ENCODE data around the gene MORF4L2.

The MORF4L2 gene

DNA sequence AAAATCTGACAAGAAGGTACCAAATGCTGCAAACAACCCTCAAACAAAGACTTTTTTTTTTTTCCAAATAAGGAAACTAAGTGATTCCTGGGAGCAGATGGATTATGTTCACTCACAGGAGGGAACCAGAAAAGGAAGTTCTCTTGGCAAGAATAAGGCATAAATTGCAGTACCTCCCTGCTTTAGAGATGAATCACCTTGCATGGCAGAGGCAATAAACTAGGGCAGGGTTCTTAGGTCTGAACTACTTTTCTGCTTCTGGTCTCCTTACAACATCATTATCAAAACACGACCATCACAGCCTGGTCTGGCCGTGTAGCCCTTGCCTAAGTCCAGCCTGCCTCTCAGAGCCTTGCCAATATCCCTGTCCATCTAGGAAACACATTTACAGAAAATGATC, 30.5 kb upstream of the MORF4L2 start:
- Histone ChIP-seq H3K27me3 (ENCODE audit: control insufficient read depth in 1 of 2, insufficient read depth in 2 of 2, low read length in 2 of 2) (no peaks in the 10 kb centered on the region), H3K36me3 (ENCODE audit: insufficient read depth, low read length) (no peaks in the 10 kb centered on the region), H3K4me1 (ENCODE audit: insufficient read depth, low read length) (no peaks in the 10 kb centered on the region), H3K9me3 (ENCODE audit: low read length) (no peaks in the 10 kb centered on the region), H3K9ac (ENCODE audit: low read length) (no peak overlapping the region), H3K27ac (ENCODE audit: low read depth, low read length) (no peak overlapping the region), H3K4me3 (ENCODE audit: low read depth in 1 of 2, low read length in 2 of 2) (no peak overlapping the region)

GRCh38 chrX:103710609-103711008, 24.1 kb upstream of the MORF4L2 start, which contains the start of gene TMEM31:
TSS of gene TMEM31 (plus strand) at chrX:103710909. CDS start at chrX:103712259, 1,350 bp downstream.
- no peak within 1 kb of the TSS for H3K4me3 ChIP-seq (ENCODE audit: low read depth in 1 of 2, low read length in 2 of 2)
- no peaks in the 10 kb centered on the region for H3K9me3 ChIP-seq (ENCODE audit: low read length)
- no peak within 1 kb of the TSS for H3K27ac ChIP-seq (ENCODE audit: low read depth, low read length)
- H3K9ac ChIP-seq (ENCODE audit: low read length), result no peak within 1 kb of the TSS
- no peaks in the 10 kb centered on the region for H3K4me1 ChIP-seq (ENCODE audit: insufficient read depth, low read length)
- no peaks in the 10 kb centered on the region for H3K27me3 ChIP-seq (ENCODE audit: control insufficient read depth in 1 of 2, insufficient read depth in 2 of 2, low read length in 2 of 2)
- no peaks in the 10 kb centered on the region for H3K36me3 ChIP-seq (ENCODE audit: insufficient read depth, low read length)

- H3K9ac ChIP-seq (ENCODE audit: low read length), result no peak overlapping the region
- H3K4me3 ChIP-seq (ENCODE audit: low read depth in 1 of 2, low read length in 2 of 2), result no peak overlapping the region
- no peaks in the 10 kb centered on the region for H3K9me3 ChIP-seq (ENCODE audit: low read length)
- no peaks in the 10 kb centered on the region for H3K36me3 ChIP-seq (ENCODE audit: insufficient read depth, low read length)
- H3K27ac ChIP-seq (ENCODE audit: low read depth, low read length), result no peak overlapping the region
- H3K4me1 ChIP-seq (ENCODE audit: insufficient read depth, low read length), result no peaks in the 10 kb centered on the region
- no peaks in the 10 kb centered on the region for H3K27me3 ChIP-seq (ENCODE audit: control insufficient read depth in 1 of 2, insufficient read depth in 2 of 2, low read length in 2 of 2)
These were observed 18.4 kb upstream of the MORF4L2 start for GRCh38 chrX:103704863-103705262.

GRCh38 chrX:103699243-103699642, 12.7 kb upstream of the MORF4L2 start:
- Histone ChIP-seq H3K4me3 (ENCODE audit: low read depth in 1 of 2, low read length in 2 of 2) (no peak overlapping the region), H3K27ac (ENCODE audit: low read depth, low read length) (no peak overlapping the region), H3K27me3 (ENCODE audit: control insufficient read depth in 1 of 2, insufficient read depth in 2 of 2, low read length in 2 of 2) (no peaks in the 10 kb centered on the region), H3K36me3 (ENCODE audit: insufficient read depth, low read length) (no peaks in the 10 kb centered on the region), H3K9ac (ENCODE audit: low read length) (no peak overlapping the region), H3K9me3 (ENCODE audit: low read length) (no peaks in the 10 kb centered on the region), H3K4me1 (ENCODE audit: insufficient read depth, low read length) (no peaks in the 10 kb centered on the region)

- H3K9me3 ChIP-seq (ENCODE audit: low read length), result no peaks in the 10 kb centered on the region
- H3K4me3 ChIP-seq (ENCODE audit: low read depth in 1 of 2, low read length in 2 of 2), result no peak overlapping the region
- no peaks in the 10 kb centered on the region for H3K36me3 ChIP-seq (ENCODE audit: insufficient read depth, low read length)
- no peak overlapping the region for H3K9ac ChIP-seq (ENCODE audit: low read length)
- no peak overlapping the region for H3K27ac ChIP-seq (ENCODE audit: low read depth, low read length)
- no peaks in the 10 kb centered on the region for H3K27me3 ChIP-seq (ENCODE audit: control insufficient read depth in 1 of 2, insufficient read depth in 2 of 2, low read length in 2 of 2)
- H3K4me1 ChIP-seq (ENCODE audit: insufficient read depth, low read length), result no peaks in the 10 kb centered on the region
These were observed 11.2 kb upstream of the MORF4L2 start for GRCh38 chrX:103697687-103698086.

DNA sequence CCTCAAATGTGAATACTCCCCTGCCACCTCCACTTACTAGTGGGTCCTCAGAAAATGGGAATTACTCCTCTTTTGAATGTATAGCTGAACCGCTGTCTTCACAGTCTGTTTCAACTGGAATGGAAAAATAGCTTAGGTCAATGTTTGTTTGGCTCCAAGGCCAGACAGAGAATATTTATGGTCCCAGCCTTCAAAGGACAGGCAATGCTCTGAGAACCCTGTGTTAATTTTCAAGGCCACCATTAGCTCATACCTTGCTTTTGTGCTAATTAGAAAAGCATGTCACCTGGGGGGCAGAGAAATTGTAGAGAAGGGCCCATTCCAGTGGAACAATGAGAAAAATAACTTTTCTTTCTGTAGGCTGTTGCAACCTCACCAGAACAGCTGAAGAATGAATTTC, 4.6 kb upstream of the MORF4L2 start:
- no peak overlapping the region for H3K9ac ChIP-seq (ENCODE audit: low read length)
- H3K9me3 ChIP-seq (ENCODE audit: low read length), result no peaks in the 10 kb centered on the region
- no peaks in the 10 kb centered on the region for H3K4me1 ChIP-seq (ENCODE audit: insufficient read depth, low read length)
- H3K36me3 ChIP-seq (ENCODE audit: insufficient read depth, low read length), result no peaks in the 10 kb centered on the region
- H3K27me3 ChIP-seq (ENCODE audit: control insufficient read depth in 1 of 2, insufficient read depth in 2 of 2, low read length in 2 of 2), result peaks cover 0 to 18% of the 10 kb centered on the region in 2 donors
- no peak overlapping the region for H3K27ac ChIP-seq (ENCODE audit: low read depth, low read length)
- no peak overlapping the region for H3K4me3 ChIP-seq (ENCODE audit: low read depth in 1 of 2, low read length in 2 of 2)

DNA sequence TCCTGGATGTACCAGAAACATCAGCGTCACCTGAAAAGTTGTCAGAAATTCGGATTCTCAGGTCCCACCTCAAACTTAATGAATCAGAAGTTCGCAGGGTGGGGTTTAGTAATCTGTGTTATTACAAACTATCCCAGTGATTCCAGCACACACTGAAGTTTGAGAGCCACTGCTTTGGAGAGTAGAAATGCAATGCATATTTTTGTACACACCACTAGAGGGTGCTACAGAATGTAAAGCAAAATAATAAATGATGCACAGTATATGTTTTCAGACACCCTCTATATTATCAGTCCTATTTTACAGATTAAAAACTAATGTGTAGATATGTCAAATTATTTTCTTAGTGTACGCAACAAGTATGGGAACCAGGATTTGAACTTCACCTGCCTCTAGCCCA, 2.4 kb upstream of the MORF4L2 start:
- peaks cover 0 to 18% of the 10 kb centered on the region in 2 donors for H3K27me3 ChIP-seq (ENCODE audit: control insufficient read depth in 1 of 2, insufficient read depth in 2 of 2, low read length in 2 of 2)
- peaks cover 7% of the 10 kb centered on the region for H3K4me1 ChIP-seq (ENCODE audit: insufficient read depth, low read length)
- H3K27ac ChIP-seq (ENCODE audit: low read depth, low read length), result no peak overlapping the region
- no peaks in the 10 kb centered on the region for H3K9me3 ChIP-seq (ENCODE audit: low read length)
- H3K4me3 ChIP-seq (ENCODE audit: low read depth in 1 of 2, low read length in 2 of 2), result no peak overlapping the region
- no peak overlapping the region for H3K9ac ChIP-seq (ENCODE audit: low read length)
- peaks cover 3% of the 10 kb centered on the region for H3K36me3 ChIP-seq (ENCODE audit: insufficient read depth, low read length)

GRCh38 chrX:103687696-103688201, 1.2 kb upstream of the MORF4L2 start:
- Histone ChIP-seq H3K36me3 (ENCODE audit: insufficient read depth, low read length) (peaks cover 8% of the 10 kb centered on the region), H3K27ac (ENCODE audit: low read depth, low read length) (peak overlapping the region; percentile 90), H3K4me3 (ENCODE audit: low read depth in 1 of 2, low read length in 2 of 2) (peak overlapping the region; percentile 49 to 69), H3K4me1 (ENCODE audit: insufficient read depth, low read length) (peaks cover 7% of the 10 kb centered on the region), H3K9me3 (ENCODE audit: low read length) (no peaks in the 10 kb centered on the region), H3K9ac (ENCODE audit: low read length) (peak overlapping the region; percentile 81), H3K27me3 (ENCODE audit: control insufficient read depth in 1 of 2, insufficient read depth in 2 of 2, low read length in 2 of 2) (peaks cover 0 to 18% of the 10 kb centered on the region in 2 donors)

GRCh38 chrX:103687073-103687695, 685 bp upstream of the MORF4L2 start:
- Histone ChIP-seq H3K4me3 (ENCODE audit: low read depth in 1 of 2, low read length in 2 of 2) (peak overlapping the region; percentile 49 to 69), H3K27ac (ENCODE audit: low read depth, low read length) (peak overlapping the region; percentile 90), H3K4me1 (ENCODE audit: insufficient read depth, low read length) (peaks cover 7% of the 10 kb centered on the region), H3K9me3 (ENCODE audit: low read length) (no peaks in the 10 kb centered on the region), H3K36me3 (ENCODE audit: insufficient read depth, low read length) (peaks cover 9% of the 10 kb centered on the region), H3K9ac (ENCODE audit: low read length) (peak overlapping the region; percentile 81), H3K27me3 (ENCODE audit: control insufficient read depth in 1 of 2, insufficient read depth in 2 of 2, low read length in 2 of 2) (peaks cover 0 to 18% of the 10 kb centered on the region in 2 donors)

GRCh38 chrX:103685396-103685795, 1.1 kb downstream of the MORF4L2 start:
- Histone ChIP-seq H3K27me3 (ENCODE audit: control insufficient read depth in 1 of 2, insufficient read depth in 2 of 2, low read length in 2 of 2) (peaks cover 0 to 18% of the 10 kb centered on the region in 2 donors), H3K9me3 (ENCODE audit: low read length) (no peaks in the 10 kb centered on the region), H3K4me1 (ENCODE audit: insufficient read depth, low read length) (peaks cover 7% of the 10 kb centered on the region), H3K27ac (ENCODE audit: low read depth, low read length) (peak overlapping the region; percentile 19), H3K4me3 (ENCODE audit: low read depth in 1 of 2, low read length in 2 of 2) (peak overlapping the region; percentile 26 to 43), H3K9ac (ENCODE audit: low read length) (peak overlapping the region; percentile 69), H3K36me3 (ENCODE audit: insufficient read depth, low read length) (peaks cover 13% of the 10 kb centered on the region)

DNA sequence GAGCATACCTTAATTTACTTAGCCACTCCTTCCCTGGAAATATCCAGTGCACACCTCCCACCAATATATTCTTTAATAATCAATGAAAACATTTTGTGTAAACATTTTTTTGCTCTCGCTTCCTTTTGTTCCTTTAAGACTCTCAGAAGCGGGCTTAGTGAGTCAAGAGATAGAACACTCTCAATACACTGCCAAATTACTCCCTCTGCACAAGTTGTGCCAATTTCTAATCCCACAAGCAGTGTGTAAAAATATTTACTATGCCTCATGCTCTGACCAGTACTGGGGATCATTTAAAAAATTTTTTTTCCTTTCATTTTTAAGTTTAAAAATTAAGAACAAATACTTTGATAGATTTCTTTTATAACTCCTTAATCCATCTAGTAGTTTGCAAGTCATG, 5.1 kb downstream of the MORF4L2 start:
- no peak overlapping the region for H3K4me3 ChIP-seq (ENCODE audit: low read depth in 1 of 2, low read length in 2 of 2)
- peaks cover 7% of the 10 kb centered on the region for H3K4me1 ChIP-seq (ENCODE audit: insufficient read depth, low read length)
- H3K9me3 ChIP-seq (ENCODE audit: low read length), result no peaks in the 10 kb centered on the region

More for the DNA sequence above, 5.1 kb downstream of the MORF4L2 start:
- Histone ChIP-seq H3K36me3 (ENCODE audit: insufficient read depth, low read length) (peaks cover 18% of the 10 kb centered on the region), H3K27ac (ENCODE audit: low read depth, low read length) (no peak overlapping the region), H3K27me3 (ENCODE audit: control insufficient read depth in 1 of 2, insufficient read depth in 2 of 2, low read length in 2 of 2) (peaks cover 0 to 2% of the 10 kb centered on the region in 2 donors), H3K9ac (ENCODE audit: low read length) (no peak overlapping the region)
